ENCODE results near the gene HNRNPUL1. TPM values are rescaled to one million over a fixed set of nuclear protein-coding genes. Genes with fewer than 3 reads are reported as not detected.
A peak's percentile ranks its signal among the peaks of the same experiment; 100 is the strongest.

HNRNPUL1 gene
- total and polyA plus RNA-seq, 9 of the 15 experiments (the other 6 are each of a cell fraction or from before 2014, with no cell fraction given) = 7.3 to 211 (median 85.0) TPM

DNA sequence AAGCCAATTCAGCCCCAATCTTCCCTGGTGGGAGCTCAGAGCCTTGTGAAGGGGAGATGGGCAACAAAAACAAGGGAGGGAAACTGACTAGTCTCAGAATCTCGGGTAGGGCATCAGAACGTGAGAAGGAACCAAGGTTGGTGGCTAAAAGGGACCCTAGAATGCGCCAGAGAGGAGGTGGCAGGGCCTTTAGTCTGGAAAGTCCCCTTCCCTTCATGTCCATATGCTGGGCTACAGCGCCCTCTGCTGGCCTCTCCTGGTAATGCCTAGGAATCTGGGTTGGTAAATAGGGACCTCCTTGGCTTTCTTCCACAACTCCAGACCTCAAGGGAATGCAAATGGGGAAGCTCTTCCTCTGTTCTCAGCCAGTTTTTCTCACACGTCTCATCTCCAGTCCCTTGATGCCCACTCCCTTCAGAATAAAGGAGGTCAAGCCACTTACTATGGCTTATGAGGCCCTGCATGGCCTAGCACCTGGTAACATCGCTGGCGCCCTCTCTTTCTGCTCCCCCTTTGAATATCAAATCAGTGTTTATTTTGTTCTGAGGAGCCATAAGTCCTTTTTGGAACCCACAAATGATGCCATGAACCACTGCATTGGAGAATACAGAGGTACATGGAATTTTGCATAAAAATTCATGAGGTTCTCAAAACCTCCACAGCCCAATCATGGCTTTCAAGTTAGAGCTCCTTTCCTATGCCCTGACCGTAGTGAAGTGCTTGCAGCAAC, 44.4 kb downstream of the HNRNPUL1 start (continued):
- TF ChIP-seq, protein P1, sequence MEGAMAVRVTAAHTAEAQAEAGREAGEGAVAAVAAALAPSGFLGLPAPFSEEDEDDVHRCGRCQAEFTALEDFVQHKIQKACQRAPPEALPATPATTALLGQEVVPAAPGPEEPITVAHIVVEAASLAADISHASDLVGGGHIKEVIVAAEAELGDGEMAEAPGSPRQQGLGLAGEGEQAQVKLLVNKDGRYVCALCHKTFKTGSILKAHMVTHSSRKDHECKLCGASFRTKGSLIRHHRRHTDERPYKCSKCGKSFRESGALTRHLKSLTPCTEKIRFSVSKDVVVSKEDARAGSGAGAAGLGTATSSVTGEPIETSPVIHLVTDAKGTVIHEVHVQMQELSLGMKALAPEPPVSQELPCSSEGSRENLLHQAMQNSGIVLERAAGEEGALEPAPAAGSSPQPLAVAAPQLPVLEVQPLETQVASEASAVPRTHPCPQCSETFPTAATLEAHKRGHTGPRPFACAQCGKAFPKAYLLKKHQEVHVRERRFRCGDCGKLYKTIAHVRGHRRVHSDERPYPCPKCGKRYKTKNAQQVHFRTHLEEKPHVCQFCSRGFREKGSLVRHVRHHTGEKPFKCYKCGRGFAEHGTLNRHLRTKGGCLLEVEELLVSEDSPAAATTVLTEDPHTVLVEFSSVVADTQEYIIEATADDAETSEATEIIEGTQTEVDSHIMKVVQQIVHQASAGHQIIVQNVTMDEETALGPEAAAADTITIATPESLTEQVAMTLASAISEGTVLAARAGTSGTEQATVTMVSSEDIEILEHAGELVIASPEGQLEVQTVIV (CRISPR knock-in tag; IDR thresholded peaks at IDR 0.05; ENCODE audit: borderline replicate concordance) = 0 out of 2 replicates have a peak, but pooled peaks have one; percentile 41
- TF ChIP-seq SMC3 (conservative IDR thresholded peaks at IDR 0.05; ENCODE audit: insufficient read depth, low read depth, low read length) (peak; percentile 69), SOX6 (IDR thresholded peaks at IDR 0.05) (peak; percentile 23; the same call in 1 of the 2 replicates), ZNF347 (CRISPR knock-in tag; IDR thresholded peaks at IDR 0.05; ENCODE audit: low read depth) (no peak), SIN3A (IDR thresholded peaks at IDR 0.05; ENCODE audit: borderline replicate concordance in 2 of 2, control insufficient read depth in 1 of 2, low read depth in 2 of 2, low read length in 2 of 2) (no peak), DNMT1 (IDR thresholded peaks at IDR 0.05) (0 out of 2 replicates have a peak, but pooled peaks have one; percentile 32), FOXA3 (CRISPR knock-in tag; conservative IDR thresholded peaks at IDR 0.05 in 1 of 2, IDR thresholded peaks at IDR 0.05 in 1 of 2) (peak; percentile 66 to 69; a peak in 3 of 4 replicates), NFATC3 (IDR thresholded peaks at IDR 0.05) (0 out of 2 replicates have a peak, but pooled peaks have one; percentile 17), NEUROD1 (IDR thresholded peaks at IDR 0.05; ENCODE audit: borderline replicate concordance, low read depth, low read length, partially characterized antibody) (peak; percentile 24), DPF2 (IDR thresholded peaks at IDR 0.05) (peak; percentile 20; the same call in 1 of the 2 replicates)
- TF ChIP-seq, protein P2, sequence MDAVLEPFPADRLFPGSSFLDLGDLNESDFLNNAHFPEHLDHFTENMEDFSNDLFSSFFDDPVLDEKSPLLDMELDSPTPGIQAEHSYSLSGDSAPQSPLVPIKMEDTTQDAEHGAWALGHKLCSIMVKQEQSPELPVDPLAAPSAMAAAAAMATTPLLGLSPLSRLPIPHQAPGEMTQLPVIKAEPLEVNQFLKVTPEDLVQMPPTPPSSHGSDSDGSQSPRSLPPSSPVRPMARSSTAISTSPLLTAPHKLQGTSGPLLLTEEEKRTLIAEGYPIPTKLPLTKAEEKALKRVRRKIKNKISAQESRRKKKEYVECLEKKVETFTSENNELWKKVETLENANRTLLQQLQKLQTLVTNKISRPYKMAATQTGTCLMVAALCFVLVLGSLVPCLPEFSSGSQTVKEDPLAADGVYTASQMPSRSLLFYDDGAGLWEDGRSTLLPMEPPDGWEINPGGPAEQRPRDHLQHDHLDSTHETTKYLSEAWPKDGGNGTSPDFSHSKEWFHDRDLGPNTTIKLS (IDR thresholded peaks at IDR 0.05; ENCODE audit: borderline replicate concordance, low read depth) = no peak
- TF ChIP-seq, protein P3, sequence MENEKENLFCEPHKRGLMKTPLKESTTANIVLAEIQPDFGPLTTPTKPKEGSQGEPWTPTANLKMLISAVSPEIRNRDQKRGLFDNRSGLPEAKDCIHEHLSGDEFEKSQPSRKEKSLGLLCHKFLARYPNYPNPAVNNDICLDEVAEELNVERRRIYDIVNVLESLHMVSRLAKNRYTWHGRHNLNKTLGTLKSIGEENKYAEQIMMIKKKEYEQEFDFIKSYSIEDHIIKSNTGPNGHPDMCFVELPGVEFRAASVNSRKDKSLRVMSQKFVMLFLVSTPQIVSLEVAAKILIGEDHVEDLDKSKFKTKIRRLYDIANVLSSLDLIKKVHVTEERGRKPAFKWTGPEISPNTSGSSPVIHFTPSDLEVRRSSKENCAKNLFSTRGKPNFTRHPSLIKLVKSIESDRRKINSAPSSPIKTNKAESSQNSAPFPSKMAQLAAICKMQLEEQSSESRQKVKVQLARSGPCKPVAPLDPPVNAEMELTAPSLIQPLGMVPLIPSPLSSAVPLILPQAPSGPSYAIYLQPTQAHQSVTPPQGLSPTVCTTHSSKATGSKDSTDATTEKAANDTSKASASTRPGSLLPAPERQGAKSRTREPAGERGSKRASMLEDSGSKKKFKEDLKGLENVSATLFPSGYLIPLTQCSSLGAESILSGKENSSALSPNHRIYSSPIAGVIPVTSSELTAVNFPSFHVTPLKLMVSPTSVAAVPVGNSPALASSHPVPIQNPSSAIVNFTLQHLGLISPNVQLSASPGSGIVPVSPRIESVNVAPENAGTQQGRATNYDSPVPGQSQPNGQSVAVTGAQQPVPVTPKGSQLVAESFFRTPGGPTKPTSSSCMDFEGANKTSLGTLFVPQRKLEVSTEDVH (IDR thresholded peaks at IDR 0.05; ENCODE audit: low read depth, partially characterized antibody) = peak; percentile 73
- TF ChIP-seq, protein P4, sequence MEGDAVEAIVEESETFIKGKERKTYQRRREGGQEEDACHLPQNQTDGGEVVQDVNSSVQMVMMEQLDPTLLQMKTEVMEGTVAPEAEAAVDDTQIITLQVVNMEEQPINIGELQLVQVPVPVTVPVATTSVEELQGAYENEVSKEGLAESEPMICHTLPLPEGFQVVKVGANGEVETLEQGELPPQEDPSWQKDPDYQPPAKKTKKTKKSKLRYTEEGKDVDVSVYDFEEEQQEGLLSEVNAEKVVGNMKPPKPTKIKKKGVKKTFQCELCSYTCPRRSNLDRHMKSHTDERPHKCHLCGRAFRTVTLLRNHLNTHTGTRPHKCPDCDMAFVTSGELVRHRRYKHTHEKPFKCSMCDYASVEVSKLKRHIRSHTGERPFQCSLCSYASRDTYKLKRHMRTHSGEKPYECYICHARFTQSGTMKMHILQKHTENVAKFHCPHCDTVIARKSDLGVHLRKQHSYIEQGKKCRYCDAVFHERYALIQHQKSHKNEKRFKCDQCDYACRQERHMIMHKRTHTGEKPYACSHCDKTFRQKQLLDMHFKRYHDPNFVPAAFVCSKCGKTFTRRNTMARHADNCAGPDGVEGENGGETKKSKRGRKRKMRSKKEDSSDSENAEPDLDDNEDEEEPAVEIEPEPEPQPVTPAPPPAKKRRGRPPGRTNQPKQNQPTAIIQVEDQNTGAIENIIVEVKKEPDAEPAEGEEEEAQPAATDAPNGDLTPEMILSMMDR (IDR thresholded peaks at IDR 0.05 in 2 of 3, conservative IDR thresholded peaks at IDR 0.05 in 1 of 3; ENCODE audit: insufficient read depth in 2 of 3, low read depth in 1 of 3, low read length in 3 of 3) = peak; percentile 80 to 95 (median 93)
- TF ChIP-seq, protein P5, sequence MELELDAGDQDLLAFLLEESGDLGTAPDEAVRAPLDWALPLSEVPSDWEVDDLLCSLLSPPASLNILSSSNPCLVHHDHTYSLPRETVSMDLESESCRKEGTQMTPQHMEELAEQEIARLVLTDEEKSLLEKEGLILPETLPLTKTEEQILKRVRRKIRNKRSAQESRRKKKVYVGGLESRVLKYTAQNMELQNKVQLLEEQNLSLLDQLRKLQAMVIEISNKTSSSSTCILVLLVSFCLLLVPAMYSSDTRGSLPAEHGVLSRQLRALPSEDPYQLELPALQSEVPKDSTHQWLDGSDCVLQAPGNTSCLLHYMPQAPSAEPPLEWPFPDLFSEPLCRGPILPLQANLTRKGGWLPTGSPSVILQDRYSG (tag; conservative IDR thresholded peaks at IDR 0.05; ENCODE audit: low read depth) = no peak

Data from K562 (cell line).